ENCODE results near the gene KHDC4. TPM values are rescaled to one million over a fixed set of nuclear protein-coding genes. Genes with fewer than 3 reads are reported as not detected.
"Not testable (repeated sequence)": the region's sequence is repeated elsewhere in the genome, so short reads cannot be mapped to it uniquely, and the experiment has no call there.

Gene KHDC4
- total RNA-seq, 1 donor from 2014 or later = 22.5 TPM

DNA sequence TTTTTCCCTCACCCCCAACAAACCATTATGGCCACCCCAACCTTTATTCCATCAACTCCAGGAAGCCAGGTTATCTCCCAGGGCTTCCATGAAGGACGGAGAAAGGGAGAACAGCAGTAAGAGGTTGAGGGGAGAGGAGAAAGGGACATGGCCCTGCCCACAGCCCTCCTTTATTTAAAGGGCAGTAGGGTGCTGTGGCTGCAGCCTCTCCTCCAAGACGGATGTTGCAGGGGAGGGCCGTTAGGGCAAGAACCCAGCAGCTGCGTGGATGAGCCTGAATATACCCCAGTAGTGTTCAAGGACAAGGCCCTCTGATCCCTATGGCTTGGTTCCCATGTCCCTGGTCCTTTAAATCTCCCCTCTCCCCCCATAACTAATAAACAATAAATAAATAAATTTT is 13.1 kb upstream of the KHDC4 start:
- DNase-seq (no peak), ATAC-seq (ENCODE audit: poor library complexity) (no peak)
- intact Hi-C loops (cut with DNase I) = no loop called here

DNA sequence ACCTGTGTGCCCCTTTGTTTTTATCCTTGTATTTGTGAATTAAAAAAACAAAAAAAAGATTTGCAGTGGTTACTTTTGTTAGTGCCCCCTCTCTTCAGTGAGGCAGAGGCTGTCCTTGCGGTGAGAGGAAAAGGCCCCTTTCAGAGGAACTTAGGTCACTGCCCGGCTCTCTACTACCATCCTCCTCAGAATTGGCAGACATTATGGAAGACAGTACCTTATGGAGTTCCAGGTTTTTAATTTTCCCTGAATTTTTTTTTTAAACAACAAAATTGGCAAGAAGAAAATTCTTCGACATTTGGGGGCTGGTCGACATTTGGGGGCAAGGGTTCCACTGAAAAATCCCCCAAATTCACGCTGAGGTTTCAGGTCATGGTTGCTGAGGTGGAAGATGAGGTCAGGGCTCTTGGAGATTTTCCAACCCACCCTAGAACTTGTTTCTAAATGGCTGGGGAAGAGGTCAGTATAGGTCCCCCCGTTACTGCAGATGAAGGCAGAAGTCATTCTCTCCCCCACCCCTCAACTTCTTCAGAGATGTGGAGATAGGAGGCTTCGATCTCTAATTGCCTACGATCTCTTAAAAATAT is 12.5 kb upstream of the KHDC4 start:
- ATAC-seq (ENCODE audit: poor library complexity) = no peak
- intact Hi-C loops (cut with DNase I) = no loop called here
- no peak for DNase-seq

DNA sequence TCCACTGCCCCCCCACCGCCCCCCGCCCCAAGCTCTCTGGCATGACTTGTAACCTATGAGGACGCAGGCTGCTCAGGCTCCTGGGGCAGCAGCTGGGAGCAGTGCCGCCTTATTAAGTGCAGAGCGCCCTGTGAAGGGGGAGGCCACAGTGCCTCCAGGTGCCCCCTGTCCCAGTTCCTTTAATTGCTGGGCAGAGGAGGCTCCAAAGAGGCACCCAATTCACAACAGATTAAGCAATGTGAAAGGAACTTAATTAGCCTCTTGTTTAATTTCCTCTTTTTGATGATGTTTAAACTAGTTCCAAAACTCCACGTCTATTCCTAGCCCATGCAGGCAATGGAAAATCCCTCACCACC is 10.2 kb upstream of the KHDC4 start:
- intact Hi-C loops (cut with DNase I) = no loop called here
- ATAC-seq (ENCODE audit: poor library complexity) (no peak), DNase-seq (no peak)

DNA sequence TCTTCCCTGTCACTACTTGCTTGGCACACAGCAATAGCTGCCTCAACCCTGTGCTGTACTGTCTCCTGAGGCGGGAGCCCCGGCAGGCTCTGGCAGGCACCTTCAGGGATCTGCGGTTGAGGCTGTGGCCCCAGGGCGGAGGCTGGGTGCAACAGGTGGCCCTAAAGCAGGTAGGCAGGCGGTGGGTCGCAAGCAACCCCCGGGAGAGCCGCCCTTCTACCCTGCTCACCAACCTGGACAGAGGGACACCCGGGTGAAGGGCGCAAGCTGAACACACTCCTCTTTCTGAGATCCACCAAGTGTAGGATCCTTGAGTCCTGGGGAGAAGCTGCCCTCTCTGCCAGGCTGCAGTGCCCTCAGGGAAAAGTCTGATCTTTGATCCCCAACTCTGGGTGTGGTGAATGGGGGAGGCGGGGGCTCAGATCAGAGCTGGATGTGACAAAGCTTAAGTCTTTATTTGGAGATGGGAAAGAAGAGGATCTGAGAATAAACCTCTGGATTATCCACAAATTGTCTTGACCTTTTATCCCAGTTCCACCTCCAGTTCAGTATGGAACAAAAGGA is 8.4 kb upstream of the KHDC4 start:
- DNase-seq (no peak), ATAC-seq (ENCODE audit: poor library complexity) (no peak)
- intact Hi-C loops (cut with DNase I) = no loop called here

DNA sequence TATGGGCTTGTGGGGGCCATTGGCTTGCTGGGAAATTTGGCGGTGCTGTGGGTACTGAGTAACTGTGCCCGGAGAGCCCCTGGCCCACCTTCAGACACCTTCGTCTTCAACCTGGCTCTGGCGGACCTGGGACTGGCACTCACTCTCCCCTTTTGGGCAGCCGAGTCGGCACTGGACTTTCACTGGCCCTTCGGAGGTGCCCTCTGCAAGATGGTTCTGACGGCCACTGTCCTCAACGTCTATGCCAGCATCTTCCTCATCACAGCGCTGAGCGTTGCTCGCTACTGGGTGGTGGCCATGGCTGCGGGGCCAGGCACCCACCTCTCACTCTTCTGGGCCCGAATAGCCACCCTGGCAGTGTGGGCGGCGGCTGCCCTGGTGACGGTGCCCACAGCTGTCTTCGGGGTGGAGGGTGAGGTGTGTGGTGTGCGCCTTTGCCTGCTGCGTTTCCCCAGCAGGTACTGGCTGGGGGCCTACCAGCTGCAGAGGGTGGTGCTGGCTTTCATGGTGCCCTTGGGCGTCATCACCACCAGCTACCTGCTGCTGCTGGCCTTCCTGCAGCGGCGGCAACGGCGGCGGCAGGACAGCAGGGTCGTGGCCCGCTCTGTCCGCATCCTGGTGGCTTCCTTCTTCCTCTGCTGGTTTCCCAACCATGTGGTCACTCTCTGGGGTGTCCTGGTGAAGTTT is 7.8 kb upstream of the KHDC4 start:
- intact Hi-C loops (cut with DNase I) = no loop called here
- ATAC-seq (ENCODE audit: poor library complexity) = no peak
- DNase-seq = no peak

DNA sequence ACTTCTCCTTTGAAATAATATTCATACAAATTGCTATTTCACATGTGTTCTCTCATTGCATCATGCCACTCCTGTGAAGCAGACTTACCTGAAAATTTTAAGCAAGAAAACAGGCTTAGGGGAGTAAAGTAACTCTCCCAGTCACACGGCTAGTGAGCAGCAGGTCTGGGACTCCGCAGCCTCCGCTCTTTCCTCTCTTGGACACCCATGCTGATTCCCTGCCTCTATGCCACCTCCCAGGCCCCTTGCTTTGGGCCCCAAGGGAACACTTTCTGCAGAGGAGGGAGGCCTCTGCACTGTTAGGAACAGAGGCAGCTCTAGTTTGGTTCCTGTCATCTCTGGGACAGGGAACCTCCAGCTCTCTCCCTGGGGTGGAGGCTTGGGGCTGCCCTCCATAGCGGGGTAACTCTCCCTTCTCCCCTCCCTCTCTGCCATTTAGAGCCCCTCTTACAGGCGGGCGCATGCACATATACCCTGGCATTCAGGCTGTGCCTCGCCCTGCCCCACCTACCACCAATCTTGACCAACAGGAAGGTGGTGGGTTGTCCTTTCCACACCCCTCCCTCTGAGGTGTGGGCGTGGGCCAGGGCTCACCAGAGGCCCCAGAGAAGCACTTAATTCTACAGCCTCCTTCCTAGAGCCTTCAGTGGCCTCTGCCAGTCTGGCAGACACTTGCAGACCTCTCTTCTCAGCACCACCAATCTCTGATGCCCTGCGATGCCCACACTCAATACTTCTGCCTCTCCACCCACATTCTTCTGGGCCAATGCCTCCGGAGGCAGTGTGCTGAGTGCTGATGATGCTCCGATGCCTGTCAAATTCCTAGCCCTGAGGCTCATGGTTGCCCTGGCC is 7.0 kb upstream of the KHDC4 start, which contains the start of gene RXFP4:
RXFP4 (plus strand) TSS at position 646 of the 852 bp plus-strand sequence; CDS start at position 718, 72 bp downstream.
- intact Hi-C loops (cut with DNase I) = no loop called here
- DNase-seq (no peak), ATAC-seq (ENCODE audit: poor library complexity) (peak; percentile 32)

DNA sequence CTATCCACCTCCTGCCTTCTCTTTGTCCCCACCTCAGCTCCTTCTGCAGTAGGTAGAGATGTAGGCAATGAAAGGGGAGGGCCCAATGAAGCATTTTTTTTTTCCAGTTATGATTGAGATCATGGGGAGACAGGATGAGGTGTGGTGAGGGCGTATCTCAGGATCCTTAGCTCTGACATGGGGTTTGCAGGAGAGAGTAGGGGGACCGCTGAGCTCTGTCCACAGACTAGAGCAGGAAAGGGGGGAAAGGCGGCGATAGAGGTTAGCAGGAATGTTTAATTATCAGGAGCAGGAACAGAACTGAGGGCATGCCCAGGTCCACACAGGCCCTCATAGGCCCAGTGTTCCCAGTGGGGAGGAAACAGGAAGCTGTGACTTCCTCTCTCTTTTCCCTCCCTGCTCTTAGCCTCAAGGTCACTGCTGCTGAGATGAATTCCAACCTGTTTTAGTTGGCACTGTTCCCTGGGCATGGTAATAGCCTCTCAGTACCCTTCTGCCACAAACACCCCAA is 6.3 kb upstream of the KHDC4 start:
- DNase-seq (no peak), ATAC-seq (ENCODE audit: poor library complexity) (peak; percentile 67)
- intact Hi-C loops (cut with DNase I) = no loop called here

DNA sequence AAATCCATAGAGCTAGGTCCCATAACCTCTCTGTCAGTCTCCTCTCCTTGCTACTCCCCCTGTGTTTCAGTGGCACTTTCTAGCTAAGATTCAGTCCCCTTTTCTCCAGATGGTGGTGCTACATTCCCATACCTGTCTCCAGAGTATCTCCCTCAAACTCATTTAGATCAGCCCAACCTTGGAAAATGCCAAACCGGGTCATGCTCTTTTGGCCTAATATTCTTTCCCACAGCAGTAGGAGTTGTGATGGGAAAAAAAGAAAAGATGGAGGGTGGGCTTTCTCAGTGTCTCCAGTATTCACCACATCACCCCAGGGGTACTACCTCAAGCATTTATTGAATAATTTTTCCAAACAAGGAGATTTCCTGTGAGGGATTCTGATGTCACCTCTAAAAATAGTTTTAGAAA is 4.0 kb upstream of the KHDC4 start:
- ATAC-seq (ENCODE audit: poor library complexity) (peak; percentile 27), DNase-seq (no peak)
- intact Hi-C loops (cut with DNase I) = loop anchor here (2.0 kb wide), 1 partner anchor 51 kb away; no protein-coding TSS in a partner anchor

DNA sequence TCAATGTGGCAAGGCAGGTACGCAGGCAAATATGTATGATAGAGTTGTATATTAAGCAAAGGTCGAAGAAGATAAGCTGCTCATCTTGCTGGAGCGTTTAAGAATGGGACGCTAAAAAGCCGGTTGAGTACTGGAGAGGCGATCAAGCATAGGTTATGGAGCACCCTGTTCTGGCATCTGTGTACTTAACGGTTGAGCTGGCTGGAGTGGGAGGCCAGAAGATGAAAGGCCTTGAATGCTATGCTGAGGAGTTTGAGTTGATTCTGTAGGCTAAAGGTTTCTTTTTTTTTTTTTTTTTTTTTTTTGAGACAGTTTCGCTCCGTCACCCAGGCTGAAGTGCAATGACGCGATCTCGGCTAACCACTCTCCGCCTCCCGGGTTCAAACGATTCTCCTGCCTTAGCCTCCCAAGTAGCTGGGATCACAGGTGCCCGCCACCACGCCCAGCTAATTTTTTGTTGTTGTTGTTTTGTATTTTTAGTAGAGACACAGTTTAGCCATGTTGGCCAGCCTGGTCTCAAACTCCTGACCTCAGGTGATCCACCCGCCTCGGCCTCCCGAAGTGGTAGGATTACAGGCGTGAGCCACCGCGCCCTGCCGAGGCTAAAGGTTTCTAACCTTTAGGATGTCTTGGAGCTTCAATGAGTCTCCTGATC is 850 bp upstream of the KHDC4 start:
- ATAC-seq (ENCODE audit: poor library complexity) (no peak), DNase-seq (peak; percentile 43)
- intact Hi-C loops (cut with DNase I) = no loop called here

DNA sequence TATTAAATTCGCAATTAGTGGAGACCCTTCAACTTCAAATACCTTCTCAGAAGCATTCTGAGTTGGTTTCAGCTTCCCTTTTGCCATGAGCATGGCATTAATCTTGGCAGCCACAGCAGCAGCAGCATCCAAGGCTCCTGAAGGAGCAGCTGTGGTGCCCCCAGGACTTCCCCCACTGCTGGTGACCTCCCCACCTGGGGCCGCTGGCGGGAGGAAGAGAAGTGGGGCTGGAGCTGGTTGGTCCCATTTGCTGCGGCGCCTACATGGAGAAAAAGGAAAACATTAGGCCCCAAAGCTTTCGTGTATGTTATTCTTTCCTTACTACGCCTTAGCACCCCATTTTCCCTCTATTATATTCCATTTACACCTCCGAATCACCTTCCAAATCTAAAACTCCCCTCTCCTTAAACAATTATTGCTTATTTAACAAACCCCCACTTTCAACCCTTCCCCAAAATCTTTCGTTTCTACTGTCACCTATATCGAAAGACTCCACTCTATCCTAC is 569 bp downstream of the KHDC4 start:
- no peak for ATAC-seq (ENCODE audit: poor library complexity)

DNA sequence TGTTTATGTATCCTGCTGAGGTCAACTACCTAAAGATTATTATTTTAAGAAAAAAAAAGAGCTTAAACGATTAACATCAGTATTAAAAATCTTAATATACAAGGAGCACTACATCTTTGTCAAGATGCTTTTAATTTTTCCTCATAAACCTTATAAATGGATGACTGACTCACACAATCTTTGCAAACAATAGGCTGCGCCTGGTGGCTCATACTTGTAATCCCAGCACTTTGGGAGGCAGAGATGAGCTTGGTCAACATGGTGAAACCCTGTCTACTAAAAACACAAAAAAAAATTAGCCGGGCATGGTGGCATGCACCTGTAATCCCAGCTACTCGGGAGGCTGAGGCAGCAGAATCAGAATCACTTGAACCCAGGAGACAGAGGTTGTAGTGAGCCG is 1.7 kb downstream of the KHDC4 start:
- intact Hi-C loops (cut with DNase I) = no loop called here
- DNase-seq (no peak), ATAC-seq (ENCODE audit: poor library complexity) (no peak)

More for the DNA sequence above, 569 bp downstream of the KHDC4 start:
- intact Hi-C loops (cut with DNase I) = no loop called here
- DNase-seq = no peak

DNA sequence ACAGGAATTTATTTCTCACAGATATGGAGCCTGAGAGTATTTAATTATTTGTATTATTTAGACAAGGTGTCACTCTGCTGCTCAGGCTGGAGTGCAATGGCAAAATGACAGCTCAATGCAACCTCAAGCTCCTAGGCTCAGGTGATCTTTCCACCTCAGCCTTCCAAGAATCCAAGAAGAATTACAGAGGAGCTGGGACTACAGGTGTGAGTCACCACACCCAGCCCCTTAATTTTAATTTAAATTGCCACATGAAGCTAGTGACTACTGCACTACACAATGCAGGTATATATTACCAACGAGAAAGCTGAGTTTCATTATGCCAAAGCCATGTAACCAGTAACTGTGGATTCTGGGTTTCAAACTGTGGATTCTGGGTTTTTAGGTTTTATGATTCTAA is 2.1 kb downstream of the KHDC4 start:
- DNase-seq (no peak), ATAC-seq (ENCODE audit: poor library complexity) (no peak)
- intact Hi-C loops (cut with DNase I) = no loop called here

DNA sequence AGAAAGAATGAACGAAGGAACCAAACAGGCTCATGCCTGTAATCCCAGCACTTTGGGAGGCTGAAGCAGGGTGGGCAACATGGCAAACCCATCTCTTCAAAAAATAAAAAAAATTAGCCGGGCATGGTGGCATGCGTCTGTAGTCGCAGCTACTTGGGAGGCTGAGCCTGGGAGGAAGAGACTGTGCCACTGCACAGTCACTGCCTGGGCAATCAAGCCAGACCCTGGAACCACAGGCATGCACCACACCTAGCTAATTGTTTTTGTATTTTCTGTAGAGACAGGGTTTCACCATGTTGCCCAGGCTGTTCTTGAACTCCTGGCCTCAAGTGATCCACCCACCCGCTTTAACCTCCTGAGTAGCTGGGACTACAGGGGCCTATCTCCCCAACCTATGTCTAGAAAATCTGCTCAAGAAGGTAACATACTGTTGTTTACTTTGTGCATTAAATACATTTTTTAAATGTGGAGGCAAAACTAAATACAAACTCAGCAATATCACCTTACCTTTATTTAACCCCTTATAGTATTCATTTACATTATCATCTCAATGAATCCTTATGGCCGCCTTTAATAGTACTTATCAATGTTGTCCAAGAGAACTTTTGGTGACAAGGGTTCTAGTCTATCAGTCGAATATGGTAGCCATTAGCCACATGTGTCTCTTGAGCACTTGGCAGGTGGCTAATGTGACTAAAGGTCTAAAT is 2.7 kb downstream of the KHDC4 start:
- ATAC-seq (ENCODE audit: poor library complexity) (no peak), DNase-seq (peak; percentile 10)
- intact Hi-C loops (cut with DNase I) = no loop called here

DNA sequence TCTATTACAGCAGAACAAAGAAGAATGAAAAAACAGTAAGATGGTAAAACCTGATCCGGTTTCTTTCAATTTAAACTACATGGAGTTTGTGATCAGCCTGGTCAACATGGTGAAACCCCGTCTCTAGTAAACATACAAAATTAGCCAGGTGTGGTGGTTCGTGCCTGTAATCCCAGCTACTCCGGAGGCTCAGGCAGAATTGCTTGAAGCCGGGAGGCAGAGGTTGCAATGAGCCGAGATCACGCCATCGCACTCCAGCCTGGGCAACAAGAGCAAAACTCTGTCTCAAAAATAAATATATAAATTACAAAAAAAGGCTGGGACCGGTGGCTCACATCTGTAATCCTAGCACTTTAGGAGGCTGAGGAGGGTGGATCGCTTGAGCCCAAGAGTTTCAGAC is 3.5 kb downstream of the KHDC4 start:
- ATAC-seq (ENCODE audit: poor library complexity); DNase-seq: not testable (repeated sequence)

DNA sequence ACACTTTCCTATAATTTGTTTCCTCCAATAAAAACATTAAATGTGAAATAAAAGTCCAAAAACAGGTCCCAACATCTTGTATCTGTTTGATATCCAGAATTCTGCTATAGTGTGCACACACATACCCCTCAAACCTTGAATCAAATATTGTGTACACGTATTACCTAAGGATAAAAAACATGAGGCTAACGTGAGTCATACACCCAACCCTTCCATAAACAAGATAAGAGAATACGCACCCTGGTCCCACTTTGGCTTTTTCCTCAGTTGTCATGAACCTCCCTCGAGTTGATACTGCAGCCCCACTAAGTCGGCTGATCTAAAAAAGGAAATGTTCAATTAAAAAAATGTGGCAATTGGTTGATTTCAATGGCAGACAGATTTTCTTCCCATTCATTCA is 5.2 kb downstream of the KHDC4 start:
- DNase-seq (no peak), ATAC-seq (ENCODE audit: poor library complexity) (no peak)
- intact Hi-C loops (cut with DNase I) = no loop called here

More for the DNA sequence above, 3.5 kb downstream of the KHDC4 start:
- intact Hi-C loops (cut with DNase I) = not testable (repeated sequence)

DNA sequence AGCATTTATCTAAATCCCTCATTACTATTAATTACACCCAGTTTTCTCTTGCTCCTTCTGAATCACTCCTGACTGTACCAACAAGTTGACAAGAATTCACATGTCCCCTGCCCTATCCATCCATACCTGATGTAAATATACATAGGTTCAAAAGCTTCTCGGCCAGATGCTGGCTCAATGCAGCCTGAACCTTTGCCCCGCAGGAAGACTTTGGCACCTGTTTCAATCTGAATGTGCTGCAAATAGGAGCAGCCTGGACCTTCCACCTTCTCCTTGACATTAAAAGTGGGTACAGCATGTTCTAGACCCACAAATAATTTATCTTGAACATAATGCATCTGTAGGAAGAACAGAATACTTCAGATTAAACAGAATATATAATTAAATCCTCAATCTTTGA is 8.7 kb downstream of the KHDC4 start:
- intact Hi-C loops (cut with DNase I) = no loop called here
- ATAC-seq (ENCODE audit: poor library complexity) = no peak
- DNase-seq = no peak

DNA sequence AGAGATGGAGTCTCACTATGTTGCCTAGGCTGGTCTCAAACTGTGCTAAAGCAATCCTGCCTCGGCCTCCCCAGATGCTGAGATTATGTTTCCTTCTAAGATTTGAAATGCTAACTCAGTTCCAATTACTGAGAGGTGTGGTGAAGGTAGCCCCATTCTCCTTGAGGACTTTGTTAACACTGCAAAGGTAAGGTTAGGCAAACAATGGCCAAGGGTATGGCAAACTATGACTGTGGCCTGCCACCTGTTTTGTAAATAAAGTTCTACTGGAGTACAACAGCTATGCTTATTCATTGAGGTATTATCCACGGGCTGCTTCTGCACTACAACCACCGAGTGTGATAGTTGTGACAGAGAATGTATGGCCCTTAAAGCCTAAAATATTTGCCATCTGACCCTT is 13.5 kb downstream of the KHDC4 start:
- no peak for DNase-seq
- no peak for ATAC-seq (ENCODE audit: poor library complexity)
- intact Hi-C loops (cut with DNase I) = no loop called here

DNA sequence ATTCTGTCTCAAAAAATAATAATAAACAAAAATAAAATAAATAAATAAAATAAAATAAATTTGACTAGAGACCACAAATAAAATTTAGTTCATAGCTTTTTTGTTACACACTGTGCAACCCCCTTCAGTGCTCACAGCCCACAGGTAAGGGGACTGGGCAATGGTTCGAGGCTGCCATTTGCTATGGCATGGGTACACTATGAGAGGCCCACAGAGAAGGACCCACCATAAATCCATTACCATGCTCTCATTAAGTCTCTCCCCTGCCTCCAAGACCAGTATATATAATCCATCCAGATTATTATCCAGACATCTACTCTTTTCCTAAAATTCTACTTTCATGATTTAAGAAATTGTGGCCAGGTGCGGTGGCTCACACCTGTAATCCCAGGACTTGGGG is 14.4 kb downstream of the KHDC4 start:
- intact Hi-C loops (cut with DNase I) = loop anchor here (10.0 kb wide), 1 partner anchor 145 kb away; no protein-coding TSS in a partner anchor
- DNase-seq (no peak), ATAC-seq (ENCODE audit: poor library complexity) (no peak)

Data from Right ventricle myocardium superior (tissue), 1 donor.